ENCODE results near the gene ITGB8. TPM values are rescaled to one million over a fixed set of nuclear protein-coding genes. Genes with fewer than 3 reads are reported as not detected.

ITGB8 gene
- polyA plus RNA-seq, 3 donors from 2014 or later, result not detected

GRCh38 chr7:20464891-20465290 is 134.2 kb downstream of the ITGB8 start:
- H3K4me3 Mint-ChIP-seq, result no peak overlapping the region
- no peaks in the 10 kb centered on the region for H3K4me1 Mint-ChIP-seq
- DNase-seq, result no peak
- peaks cover 0 to 2% (median 0%) of the 10 kb centered on the region in 6 donors for H3K9me3 Mint-ChIP-seq
- no peak overlapping the region for H3K27ac Mint-ChIP-seq
- no peaks in the 10 kb centered on the region for H3K27me3 Mint-ChIP-seq (ENCODE audit: low read depth in 3 of 3)
- H3K36me3 Mint-ChIP-seq, result peaks cover 0 to 3% (median 0%) of the 10 kb centered on the region in 3 donors

Other genes with a start within 250 kb of the ITGB8 start
- gene MACC1, start 113.5 kb upstream of the ITGB8 start, polyA plus RNA-seq, result 1 to 10 TPM in 1 of 3 donors, under 1 TPM in 1, not detected in 1; 0.03 to 1.6 TPM

Data from immature natural killer cell (primary cell).